GM12878 (cell line): Measurements from ENCODE around the gene SCYL1. TPM values are rescaled to one million over a fixed set of nuclear protein-coding genes. Genes with fewer than 3 reads are reported as not detected.

Source experiments
- ATAC-seq: fragments of 200-7000 bp; cut with Tn5 transposase; 3 replicates; pipeline ENCODE4 v1.9.1; 2020; ENCODE audit warnings: mild to moderate bottlenecking, moderate library complexity
- BruUV-seq: library from RNA; stranded (reverse); fragments of 400-500 nt; replicated peaks from 2 replicates; lab custom pipeline; 2021; lab: Mats Ljungman, UMichigan
- CTCF ChIA-PET: fragments of 300-600 bp; sonication (Branson Sonifier 250); formaldehyde crosslinking; extraction: SDS; loops from one replicate; lab custom pipeline; 2021; ENCODE audit warnings: inconsistent platforms; lab: Yijun Ruan, JAX
- POLR2A ChIA-PET: fragments of 350-600 bp; formaldehyde crosslinking; extraction: SDS; loops from one replicate; lab custom pipeline; 2021; ENCODE audit warnings: inconsistent platforms; lab: Charles Lee
- RAD21 ChIA-PET: fragments of 300-600 bp; sonication (Branson Sonifier 250); formaldehyde crosslinking; loops from one replicate; lab custom pipeline; 2023; ENCODE audit warnings: antibody characterized with exemption; ENCODE audit not compliant: unreplicated experiment; lab: Charles Lee
- SMC1A ChIA-PET: fragments of 300-600 bp; sonication (Branson Sonifier 250); formaldehyde crosslinking; loops from one replicate; lab custom pipeline; 2023; ENCODE audit not compliant: unreplicated experiment, uncharacterized antibody; lab: Charles Lee
- DNase-seq: peaks from one replicate; pipeline ENCODE4 v3.0.0-alpha.2; 2011; ENCODE audit warnings: low read depth, low spot score
- FAIRE-seq: peaks from 3 replicates; lab custom pipeline; 2011; peaks lifted over from hg19 to GRCh38; lab: Jason Lieb, UNC
- H2AFZ ChIP-seq: 2 replicates; pipeline ENCODE4 v1.6.0; 2011; ENCODE audit warnings: low read depth, low read length, control low read depth; ENCODE audit not compliant: control insufficient read depth
- H3K27ac ChIP-seq: 2 replicates; pipeline ENCODE4 v1.5.1; 2011; ENCODE audit warnings: control low read depth; ENCODE audit not compliant: control insufficient read depth, insufficient read depth
- H3K27me3 ChIP-seq, 2 experiments: replicated peaks in 1 of 2; 2 replicates each; pipeline versions ENCODE4 v1.6.0 to v1.6.1; 2011; ENCODE audit warnings: low read length in 1 of 2; ENCODE audit not compliant: control insufficient read depth in 2 of 2, insufficient read depth in 2 of 2
- H3K36me3 ChIP-seq, 2 experiments: 2 replicates each; pipeline ENCODE4 v1.5.1; 2011; ENCODE audit warnings: low read length in 1 of 2; ENCODE audit not compliant: control insufficient read depth in 2 of 2, insufficient read depth in 2 of 2
- H3K4me1 ChIP-seq: 2 replicates; pipeline ENCODE4 v1.6.1; 2011; ENCODE audit warnings: mild to moderate bottlenecking, low read length, moderate library complexity, mixed read lengths; ENCODE audit not compliant: control insufficient read depth, insufficient read depth
- H3K4me2 ChIP-seq: 2 replicates; pipeline ENCODE4 v1.6.0; 2011; ENCODE audit warnings: control low read depth; ENCODE audit not compliant: control insufficient read depth, insufficient read depth
- H3K4me3 ChIP-seq: fragments of 200-600 bp; sonication (generic); 2 replicates; pipeline ENCODE4 v1.5.1; 2016
- H3K79me2 ChIP-seq: 2 replicates; pipeline ENCODE4 v1.6.0; 2011; ENCODE audit warnings: low read length; ENCODE audit not compliant: control insufficient read depth, insufficient read depth
- H3K9ac ChIP-seq: 2 replicates; pipeline ENCODE4 v1.8.0; 2011; ENCODE audit warnings: low read length, control low read depth, mixed read lengths; ENCODE audit not compliant: control insufficient read depth, insufficient read depth
- H3K9me3 ChIP-seq: replicated peaks from 3 replicates; pipeline ENCODE4 v1.5.1; 2011; ENCODE audit warnings: mild to moderate bottlenecking, low read length; ENCODE audit not compliant: control insufficient read depth, insufficient read depth
- H4K20me1 ChIP-seq: 2 replicates; pipeline ENCODE4 v1.6.0; 2011; ENCODE audit not compliant: control insufficient read depth, insufficient read depth
- CBX5 ChIP-seq: sonication (generic); IDR thresholded peaks from 2 replicates; pipeline ENCODE4 v1.6.1; 2016; ENCODE audit warnings: low read depth, moderate library complexity, mild to moderate bottlenecking, inconsistent platforms
- HSF1 ChIP-seq: fragments of 150-350 bp; IDR thresholded peaks from 2 replicates; pipeline ENCODE4 v1.6.1; 2014; ENCODE audit warnings: mild to moderate bottlenecking, low read depth, low read length
- NFXL1 ChIP-seq: fragments of 450-650 bp; IDR thresholded peaks from 2 replicates; pipeline ENCODE4 v1.6.1; 2017; ENCODE audit warnings: antibody characterized with exemption, mild to moderate bottlenecking, borderline replicate concordance
- RELA ChIP-seq: fragments of 450-650 bp; IDR thresholded peaks from 2 replicates; pipeline ENCODE4 v1.8.0; 2014; ENCODE audit warnings: borderline replicate concordance; ENCODE audit not compliant: partially characterized antibody
- ZBTB4 ChIP-seq: fragments of 450-650 bp; formaldehyde crosslinking; IDR thresholded peaks from 2 replicates; pipeline ENCODE4 v1.4.0; 2022; ENCODE audit warnings: mild to moderate bottlenecking, moderate library complexity
- WGBS: methylation state at CpG from one replicate; pipeline ENCODE4 v1.1.6; 2016; ENCODE audit warnings: low lambda C conversion rate; ENCODE audit not compliant: insufficient replicate concordance, insufficient coverage; ENCODE audit errors: missing lambda C conversion rate; 5-methylcytosine and 5-hydroxymethylcytosine counted together
- in situ Hi-C: fragments of 300-500 bp; cut with MboI; formaldehyde crosslinking; loops from 9 replicates; pipeline ENCODE4 v1.14.3; 2018; ENCODE audit warnings: mixed read lengths
- intact Hi-C: fragments of 100-400 bp; cut with micrococcal nuclease; formaldehyde crosslinking; loops from one replicate; pipeline ENCODE4 v1.14.2; 2022; ENCODE audit not compliant: unreplicated experiment
- polyA plus RNA-seq, 11 experiments: library from polyadenylated mRNA; depleted of rRNA in 4 of 11; unstranded in 6 of 11; stranded (reverse) in 5 of 11; fragments of >200 nt; fragmentation: Nextera tagmentation in 4 of 11; fragmentation: Illumina TruSeq in 1 of 11; extraction: Ambion mirVana in 4 of 11; extraction: Trizol in 1 of 11; gene quantifications; 1 replicate in 1 of 11; 2 replicates in 10 of 11; pipeline versions ENCODE4 v1.2.1 to v1.2.3, GENCODE V29; 2011 to 2016; ENCODE audit warnings: inconsistent platforms in 2 of 11, missing spikeins in 2 of 11, low read depth in 1 of 11
- total RNA-seq, 4 experiments: library from RNA; depleted of rRNA in 3 of 4; stranded (reverse); fragments of >200 nt in 3 of 4; fragmentation: Illumina TruSeq in 1 of 4; extraction: Trizol in 1 of 4; gene quantifications; 2 replicates each; pipeline versions ENCODE4 v1.2.1 to v1.2.3, GENCODE V29; 2013 to 2021
- TF ChIP-seq, protein P1 (sequence below), 3 experiments: IDR thresholded peaks in 2 of 3; conservative IDR thresholded peaks in 1 of 3; 2 replicates each; pipeline ENCODE4 v1.5.1; 2011; ENCODE audit warnings: low read depth in 3 of 3, low read length in 3 of 3, mild to moderate bottlenecking in 3 of 3, control low read depth in 2 of 3, moderate library complexity in 2 of 3, inconsistent platforms in 1 of 3, mixed read lengths in 1 of 3; ENCODE audit not compliant: control insufficient read depth in 2 of 3, insufficient read depth in 1 of 3; ENCODE audit errors: extremely low read depth in 1 of 3

The SCYL1 gene
- total and polyA plus RNA-seq, 10 of the 15 experiments (the other 5 are each of a cell fraction or from before 2014, with no cell fraction given), result 0.80 to 82.7 (median 51.2) TPM

DNA sequence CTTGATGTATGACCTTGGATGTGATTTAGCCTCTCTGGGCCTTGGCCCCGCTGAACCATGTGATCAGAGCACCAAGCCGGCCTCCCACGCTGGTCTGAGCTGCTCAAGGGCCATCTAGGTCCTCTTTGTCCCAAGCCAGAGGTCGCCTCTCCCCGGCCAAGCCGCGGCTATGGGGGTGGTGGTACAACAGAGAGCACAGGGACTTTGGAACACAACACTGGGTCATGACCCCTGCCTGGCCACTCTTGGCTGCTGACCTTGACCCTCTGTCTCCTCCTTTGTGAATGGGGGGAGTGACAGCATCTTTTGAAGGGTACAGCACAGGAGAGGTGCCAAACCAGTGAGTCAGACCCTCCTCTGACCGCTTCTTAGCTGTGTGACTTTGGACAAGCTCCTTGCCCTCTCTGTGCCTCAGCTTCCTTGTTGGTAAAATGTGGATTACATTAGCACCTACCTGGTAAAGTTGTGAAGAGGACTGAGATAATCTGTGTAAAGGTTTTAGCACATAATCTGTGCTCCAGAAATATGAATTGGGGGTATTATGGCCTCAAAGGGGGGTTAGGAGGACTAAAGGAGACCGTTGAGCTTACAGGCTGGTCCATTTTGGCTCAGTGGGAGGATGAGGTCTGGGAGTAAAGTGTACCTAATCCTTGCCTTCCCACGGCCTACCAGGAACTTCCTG lies 4.7 kb downstream of the SCYL1 start:
- intact Hi-C loops, result no loop called here
- SMC1A ChIA-PET, result no interaction called here
- TF ChIP-seq NFXL1, result 0 out of 2 replicates have a peak, but pooled peaks have one; percentile 38
- TF ChIP-seq HSF1, result no peak
- TF ChIP-seq, all 136 proteins: peak for 1
- ATAC-seq (no peak), DNase-seq (no peak), FAIRE-seq (no peak)
- ChIA-PET RAD21 (no interaction called here), CTCF (interaction anchor here (0.9 to 2.7 kb wide), 3 partner anchors 9 to 19 kb away, joined by 3 to 16 read pairs (median 4); no protein-coding TSS in a partner anchor), POLR2A (interaction anchor here (1.0 kb wide), 1 partner anchor 11 kb away, joined by 3 read pairs; no protein-coding TSS in a partner anchor)
- Histone ChIP-seq H3K4me3 (no peak overlapping the region), H3K27me3 (no peaks in the 10 kb centered on the region), H3K36me3 (peaks cover 9 to 33% of the 10 kb centered on the region in 2 experiments), H3K27ac (no peak overlapping the region), H3K4me1 (peaks cover 6% of the 10 kb centered on the region), H3K4me2 (no peak overlapping the region), H2AFZ (no peak overlapping the region), H3K9me3 (no peaks in the 10 kb centered on the region), H3K79me2 (peaks cover 15% of the 10 kb centered on the region), H3K9ac (no peak overlapping the region), H4K20me1 (no peaks in the 10 kb centered on the region)
- BruUV-seq, result no TSS peak
- 86% methylated on average over 10 of the region's 10 CpGs for WGBS
- in situ Hi-C loops, result no loop called here

GRCh38 chr11:65530157-65530496 lies 5.2 kb downstream of the SCYL1 start:
- Histone ChIP-seq H2AFZ (no peak overlapping the region), H3K4me1 (peaks cover 6% of the 10 kb centered on the region), H3K36me3 (peaks cover 9 to 35% of the 10 kb centered on the region in 2 experiments), H3K4me3 (no peak overlapping the region), H3K4me2 (no peak overlapping the region), H3K79me2 (peaks cover 13% of the 10 kb centered on the region), H3K9me3 (no peaks in the 10 kb centered on the region), H3K27me3 (no peaks in the 10 kb centered on the region), H4K20me1 (no peaks in the 10 kb centered on the region), H3K9ac (no peak overlapping the region), H3K27ac (no peak overlapping the region)
- RAD21 ChIA-PET, result no interaction called here
- 49% methylated on average over 5 of the region's 5 CpGs for WGBS
- POLR2A ChIA-PET, result interaction anchor here (1.0 kb wide), 1 partner anchor 11 kb away, joined by 3 read pairs; no protein-coding TSS in a partner anchor
- in situ Hi-C loops, result no loop called here
- DNase-seq (no peak), ATAC-seq (peak; percentile 65), FAIRE-seq (no peak)
- intact Hi-C loops, result no loop called here
- SMC1A ChIA-PET, result no interaction called here
- no peak for TF ChIP-seq RELA
- no peak for TF ChIP-seq ZBTB4
- TF ChIP-seq CBX5, result no peak
- TF ChIP-seq, protein P1, sequence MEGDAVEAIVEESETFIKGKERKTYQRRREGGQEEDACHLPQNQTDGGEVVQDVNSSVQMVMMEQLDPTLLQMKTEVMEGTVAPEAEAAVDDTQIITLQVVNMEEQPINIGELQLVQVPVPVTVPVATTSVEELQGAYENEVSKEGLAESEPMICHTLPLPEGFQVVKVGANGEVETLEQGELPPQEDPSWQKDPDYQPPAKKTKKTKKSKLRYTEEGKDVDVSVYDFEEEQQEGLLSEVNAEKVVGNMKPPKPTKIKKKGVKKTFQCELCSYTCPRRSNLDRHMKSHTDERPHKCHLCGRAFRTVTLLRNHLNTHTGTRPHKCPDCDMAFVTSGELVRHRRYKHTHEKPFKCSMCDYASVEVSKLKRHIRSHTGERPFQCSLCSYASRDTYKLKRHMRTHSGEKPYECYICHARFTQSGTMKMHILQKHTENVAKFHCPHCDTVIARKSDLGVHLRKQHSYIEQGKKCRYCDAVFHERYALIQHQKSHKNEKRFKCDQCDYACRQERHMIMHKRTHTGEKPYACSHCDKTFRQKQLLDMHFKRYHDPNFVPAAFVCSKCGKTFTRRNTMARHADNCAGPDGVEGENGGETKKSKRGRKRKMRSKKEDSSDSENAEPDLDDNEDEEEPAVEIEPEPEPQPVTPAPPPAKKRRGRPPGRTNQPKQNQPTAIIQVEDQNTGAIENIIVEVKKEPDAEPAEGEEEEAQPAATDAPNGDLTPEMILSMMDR (IDR thresholded peaks at IDR 0.05 in 2 of 3, conservative IDR thresholded peaks at IDR 0.05 in 1 of 3; ENCODE audit: control insufficient read depth in 2 of 3, extremely low read depth in 1 of 3, insufficient read depth in 1 of 3, low read depth in 3 of 3, low read length in 3 of 3), result peak in 2 of 3 experiments; percentile 46 to 49; a peak in 3 of 6 replicates
- BruUV-seq, result no TSS peak
- CTCF ChIA-PET, result interaction anchor here (0.9 to 2.7 kb wide), 3 partner anchors 10 to 20 kb away, joined by 3 to 16 read pairs (median 4); no protein-coding TSS in a partner anchor
